Activated naive CD8-positive, alpha-beta T cell treated with anti-CD3 and anti-CD28 coated beads, Interleukin-2, amount 10 ng/mL, durations not matched to agents 7 days and 5 days (primary cell): Measurements from ENCODE around the gene CHST11. TPM values are rescaled to one million over a fixed set of nuclear protein-coding genes. Genes with fewer than 3 reads are reported as not detected.

Source experiments
- ATAC-seq: fragments of 150-1000 bp; cut with Tn5 transposase; one replicate; pipeline ENCODE4 v1.10.0; 2021; ENCODE audit warnings: low read depth, moderate library complexity
- POLR2A ChIA-PET: fragments of 350-600 bp; sonication (Branson Sonifier 250); formaldehyde crosslinking; loops from one replicate; lab custom pipeline; 2021; ENCODE audit warnings: antibody characterized with exemption; lab: Charles Lee
- DNase-seq: peaks from one replicate; pipeline ENCODE4 v3.0.0; 2021
- H3K27ac Mint-ChIP-seq: one replicate; pipeline ENCODE4 v1.8.0; 2022; ENCODE audit warnings: mild to moderate bottlenecking, mixed read lengths
- H3K27me3 Mint-ChIP-seq: one replicate; pipeline ENCODE4 v1.8.0; 2022; ENCODE audit warnings: mild to moderate bottlenecking, moderate library complexity, mixed read lengths
- H3K36me3 Mint-ChIP-seq: one replicate; pipeline ENCODE4 v1.8.0; 2021; ENCODE audit warnings: mild to moderate bottlenecking, mixed read lengths
- H3K4me1 Mint-ChIP-seq: one replicate; pipeline ENCODE4 v1.8.0; 2021; ENCODE audit warnings: mixed read lengths
- H3K4me3 Mint-ChIP-seq: one replicate; pipeline ENCODE4 v1.8.0; 2022; ENCODE audit warnings: mild to moderate bottlenecking, moderate library complexity, mixed read lengths
- H3K9me3 Mint-ChIP-seq: one replicate; pipeline ENCODE4 v1.8.0; 2021; ENCODE audit warnings: mixed read lengths
- total RNA-seq, 2 experiments: library from RNA; stranded (reverse); gene quantifications; one replicate each; pipeline ENCODE4 v1.2.3, GENCODE V29; 2021

CHST11 gene
- total RNA-seq, 2 experiments from 2014 or later, result 64.9 to 72.9 TPM

- no peak overlapping the region for H3K4me3 Mint-ChIP-seq
- POLR2A ChIA-PET, result no interaction called here
- H3K36me3 Mint-ChIP-seq, result peaks cover 37% of the 10 kb centered on the region
- no peak for DNase-seq
- ATAC-seq, result no peak
- H3K9me3 Mint-ChIP-seq, result peaks cover 4% of the 10 kb centered on the region
- H3K27me3 Mint-ChIP-seq, result no peaks in the 10 kb centered on the region
- H3K4me1 Mint-ChIP-seq, result peaks cover 69% of the 10 kb centered on the region
- peak overlapping the region; percentile 54 for H3K27ac Mint-ChIP-seq
Measured at GRCh38 chr12:104689635-104690034, 232.9 kb downstream of the CHST11 start.

DNA sequence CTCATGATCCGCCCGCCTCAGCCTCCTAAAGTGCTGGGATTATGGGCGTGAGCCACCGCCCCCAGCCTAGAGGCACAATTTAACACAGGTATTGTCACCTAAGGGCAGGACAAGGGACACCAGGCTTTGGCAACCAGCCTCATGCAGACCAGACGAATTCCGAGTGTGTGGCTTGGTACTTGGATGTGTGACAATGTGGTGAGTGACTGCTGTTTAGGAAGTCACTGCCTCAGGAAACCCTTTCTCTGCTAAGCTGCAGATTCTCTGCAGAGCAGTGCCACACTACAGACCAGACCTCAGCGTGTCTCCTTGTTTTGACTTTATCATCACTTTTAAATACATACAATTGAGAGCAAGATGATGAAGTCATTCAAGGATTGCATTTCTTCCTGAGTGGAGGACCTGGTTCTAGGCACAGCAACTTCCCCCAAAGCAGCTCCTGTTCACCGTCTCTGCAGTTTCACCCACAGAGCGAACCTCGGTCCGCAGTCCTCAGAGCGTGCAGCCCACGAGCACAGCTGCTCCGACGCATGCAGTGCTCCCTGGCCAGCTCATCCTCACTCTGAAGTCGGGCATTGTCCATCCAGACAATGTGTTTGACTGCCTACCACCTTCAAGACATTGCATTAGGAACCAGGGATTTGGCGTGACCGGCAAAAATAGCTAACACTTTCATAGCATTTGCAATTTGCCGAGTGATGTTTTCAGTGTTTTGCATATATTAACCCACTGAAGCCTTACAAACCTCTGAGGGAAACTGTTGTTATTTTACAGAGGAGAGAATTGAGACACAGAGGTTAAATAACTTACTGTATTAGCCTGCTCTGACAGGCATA lies 235.2 kb downstream of the CHST11 start:
- Mint-ChIP-seq H3K27me3 (no peaks in the 10 kb centered on the region), H3K27ac (no peak overlapping the region), H3K4me3 (no peak overlapping the region), H3K36me3 (peaks cover 35% of the 10 kb centered on the region), H3K4me1 (peaks cover 67% of the 10 kb centered on the region), H3K9me3 (peaks cover 4% of the 10 kb centered on the region)
- DNase-seq (peak; percentile 19), ATAC-seq (no peak)
- POLR2A ChIA-PET, result interaction anchor here (0.6 kb wide), 1 partner anchor 175 kb away, joined by 3 read pairs; no protein-coding TSS in a partner anchor

DNA sequence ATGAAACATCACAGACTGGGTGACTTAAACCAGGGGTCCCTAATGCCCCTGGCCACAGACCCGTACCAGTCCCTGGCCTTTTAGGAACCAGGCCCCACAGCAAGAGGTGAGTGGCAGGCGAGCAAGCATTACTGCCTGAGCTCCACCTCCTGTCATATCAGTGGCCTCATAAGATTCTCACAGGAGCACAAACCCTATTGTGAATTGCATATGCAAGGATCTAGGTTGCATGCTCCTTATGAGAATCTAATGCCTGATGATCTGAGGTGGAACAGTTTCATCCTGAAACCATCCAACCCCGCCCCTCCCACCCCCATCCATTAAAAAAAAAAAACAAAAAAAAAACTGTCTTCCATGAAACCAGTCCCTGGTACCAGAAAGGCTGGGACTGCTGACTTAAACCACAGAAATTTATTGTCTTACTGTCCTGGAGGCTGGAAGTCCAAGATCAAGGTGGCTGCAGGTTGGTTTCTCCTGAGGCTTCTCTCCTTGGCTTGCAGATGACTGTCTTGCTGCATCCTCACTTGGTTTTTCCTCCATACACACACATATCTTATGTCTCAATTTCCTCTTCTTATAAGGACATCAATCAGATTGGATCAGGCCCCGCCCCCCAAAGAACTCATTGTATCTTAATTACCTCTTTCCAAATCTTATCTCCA lies 235.9 kb downstream of the CHST11 start:
- peaks cover 63% of the 10 kb centered on the region for H3K4me1 Mint-ChIP-seq
- no peaks in the 10 kb centered on the region for H3K27me3 Mint-ChIP-seq
- H3K36me3 Mint-ChIP-seq, result peaks cover 40% of the 10 kb centered on the region
- no peak overlapping the region for H3K4me3 Mint-ChIP-seq
- no peak overlapping the region for H3K27ac Mint-ChIP-seq
- peak; percentile 10 for DNase-seq
- no peak for ATAC-seq
- POLR2A ChIA-PET, result no interaction called here
- peaks cover 4% of the 10 kb centered on the region for H3K9me3 Mint-ChIP-seq

DNA sequence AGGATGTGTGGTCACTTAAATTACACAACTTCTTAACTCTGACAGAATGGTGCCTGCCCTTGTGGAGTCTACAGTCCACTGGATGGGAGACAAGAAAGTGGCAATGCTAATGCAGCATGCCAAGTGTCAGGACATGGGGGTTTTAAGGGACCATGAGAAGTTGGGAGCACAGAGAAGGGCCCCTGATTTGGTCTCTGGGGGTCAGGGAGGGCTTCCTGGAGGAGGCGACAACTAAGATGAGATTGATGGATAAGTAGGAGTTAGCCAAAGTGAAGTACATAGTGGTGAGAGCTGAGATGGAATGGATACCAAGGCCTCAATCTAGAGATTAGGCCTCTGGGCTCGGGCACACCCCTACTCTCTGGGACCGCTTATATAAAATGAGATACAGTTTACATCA lies 236.7 kb downstream of the CHST11 start:
- Mint-ChIP-seq H3K9me3 (peaks cover 4% of the 10 kb centered on the region), H3K27me3 (no peaks in the 10 kb centered on the region), H3K4me3 (no peak overlapping the region), H3K27ac (peak overlapping the region; percentile 74), H3K4me1 (peaks cover 62% of the 10 kb centered on the region), H3K36me3 (peaks cover 45% of the 10 kb centered on the region)
- POLR2A ChIA-PET, result interaction anchor here (2.9 kb wide), 1 partner anchor 11 kb away, joined by 11 read pairs; no protein-coding TSS in a partner anchor
- no peak for ATAC-seq
- peak; percentile 14 for DNase-seq

DNA sequence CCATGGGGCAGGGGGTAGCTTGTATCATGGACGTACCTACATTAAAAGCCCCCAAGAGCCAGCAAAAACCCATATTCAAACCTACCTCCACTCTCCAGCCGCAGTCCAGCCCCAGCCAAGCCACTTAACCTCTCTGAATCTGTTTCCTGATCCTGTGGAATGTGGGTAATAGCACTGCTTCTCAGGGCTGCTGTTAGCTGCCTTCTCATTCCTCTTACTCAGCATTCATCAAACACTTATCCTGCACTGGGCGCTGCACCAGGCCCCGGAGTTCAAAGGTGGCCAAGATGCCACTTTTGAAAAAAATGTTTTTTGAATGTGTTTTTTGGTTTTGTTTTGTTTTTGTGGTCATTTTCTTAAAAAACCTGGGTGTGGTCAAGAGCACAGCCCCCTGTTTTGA lies 237.4 kb downstream of the CHST11 start:
- peak overlapping the region; percentile 76 for H3K27ac Mint-ChIP-seq
- no peak for ATAC-seq
- H3K36me3 Mint-ChIP-seq, result peaks cover 43% of the 10 kb centered on the region
- DNase-seq, result no peak
- H3K4me1 Mint-ChIP-seq, result peaks cover 57% of the 10 kb centered on the region
- no peaks in the 10 kb centered on the region for H3K27me3 Mint-ChIP-seq
- H3K4me3 Mint-ChIP-seq, result peak overlapping the region; percentile 12
- POLR2A ChIA-PET, result interaction anchor here (2.9 kb wide), 1 partner anchor 11 kb away, joined by 11 read pairs; no protein-coding TSS in a partner anchor
- peaks cover 4% of the 10 kb centered on the region for H3K9me3 Mint-ChIP-seq

- H3K4me1 Mint-ChIP-seq, result peaks cover 57% of the 10 kb centered on the region
- POLR2A ChIA-PET, result interaction anchor here (2.9 kb wide), 1 partner anchor 12 kb away, joined by 11 read pairs; no protein-coding TSS in a partner anchor
- H3K36me3 Mint-ChIP-seq, result peaks cover 45% of the 10 kb centered on the region
- ATAC-seq, result no peak
- no peaks in the 10 kb centered on the region for H3K27me3 Mint-ChIP-seq
- peaks cover 4% of the 10 kb centered on the region for H3K9me3 Mint-ChIP-seq
- no peak for DNase-seq
- H3K27ac Mint-ChIP-seq, result peak overlapping the region; percentile 76
- H3K4me3 Mint-ChIP-seq, result peak overlapping the region; percentile 62
Measured at GRCh38 chr12:104694711-104695110, 238.0 kb downstream of the CHST11 start.

- DNase-seq, result peak; percentile 59
- Mint-ChIP-seq H3K4me1 (peaks cover 57% of the 10 kb centered on the region), H3K9me3 (peaks cover 4% of the 10 kb centered on the region), H3K27ac (peak overlapping the region; percentile 74), H3K36me3 (peaks cover 42% of the 10 kb centered on the region), H3K27me3 (no peaks in the 10 kb centered on the region), H3K4me3 (peak overlapping the region; percentile 62)
- POLR2A ChIA-PET, result interaction anchor here (0.6 to 2.9 kb wide), 5 partner anchors 11 to 636 kb away, joined by 3 to 11 read pairs (median 4); no protein-coding TSS in a partner anchor
- peak; percentile 87 for ATAC-seq
Measured at GRCh38 chr12:104695453-104696148, 238.9 kb downstream of the CHST11 start.

- Mint-ChIP-seq H3K36me3 (peaks cover 36% of the 10 kb centered on the region), H3K4me1 (peaks cover 52% of the 10 kb centered on the region), H3K27ac (no peak overlapping the region), H3K4me3 (no peak overlapping the region), H3K27me3 (no peaks in the 10 kb centered on the region), H3K9me3 (peaks cover 4% of the 10 kb centered on the region)
- POLR2A ChIA-PET, result interaction anchor here (1.3 kb wide), 1 partner anchor 9 kb away, joined by 6 read pairs; no protein-coding TSS in a partner anchor
- ATAC-seq (no peak), DNase-seq (no peak)
Measured at GRCh38 chr12:104697186-104697585, 240.4 kb downstream of the CHST11 start.

DNA sequence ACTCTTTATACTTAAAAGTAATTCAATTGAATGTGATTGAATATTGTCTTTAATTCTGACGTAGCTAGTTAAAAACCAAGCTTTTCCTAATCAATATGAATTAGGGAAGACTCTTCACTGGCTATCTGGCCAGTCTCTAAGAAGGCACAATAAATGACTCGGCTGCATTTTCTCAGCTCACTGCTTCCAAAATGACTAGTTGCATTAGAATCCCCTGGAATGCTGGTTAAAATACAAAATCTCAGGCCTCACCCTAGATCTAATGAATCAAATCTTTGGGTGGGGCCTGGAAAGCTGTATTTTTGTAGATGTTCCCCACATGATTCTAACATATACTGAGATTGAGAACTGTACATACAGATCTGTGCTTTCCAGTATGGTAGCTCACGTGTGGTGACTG lies 242.1 kb downstream of the CHST11 start:
- H3K4me3 Mint-ChIP-seq, result no peak overlapping the region
- H3K27ac Mint-ChIP-seq, result no peak overlapping the region

DNA sequence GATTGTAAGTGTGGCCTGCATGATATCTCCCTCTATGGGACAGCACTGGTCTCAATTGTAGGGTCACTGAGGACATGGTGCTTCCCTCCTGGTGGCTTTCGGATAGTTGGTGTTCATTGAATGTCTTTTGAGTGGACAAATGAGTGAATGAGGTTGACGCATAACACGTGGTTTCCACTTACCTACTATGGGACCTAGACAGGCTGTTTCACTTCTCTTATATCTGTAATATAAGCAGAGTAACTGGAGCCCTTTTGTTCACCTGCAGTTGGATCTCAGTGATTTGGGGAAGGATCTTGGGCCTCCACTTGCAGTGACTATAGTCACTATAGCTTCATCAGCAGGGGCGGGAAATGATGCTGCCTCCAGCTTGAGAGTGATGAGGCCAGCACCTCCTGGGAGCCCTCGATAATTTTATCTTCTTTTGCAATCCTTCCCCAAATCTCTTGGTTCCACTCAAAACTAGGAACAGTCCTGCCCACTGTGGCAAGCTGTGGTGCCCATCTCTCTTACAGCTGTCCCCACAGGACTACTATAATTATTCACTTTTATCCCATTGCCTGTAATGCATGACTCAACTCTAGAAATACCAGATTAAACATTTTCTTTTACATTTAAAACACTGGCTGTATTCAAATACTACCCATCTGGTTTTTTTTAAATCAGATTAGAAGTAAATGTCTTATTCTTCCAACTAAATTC lies 242.9 kb downstream of the CHST11 start:
- ATAC-seq, result no peak
- peak; percentile 11 for DNase-seq

More for the DNA sequence above, 242.1 kb downstream of the CHST11 start:
- POLR2A ChIA-PET, result interaction anchor here (0.9 kb wide), 1 partner anchor 22 kb away, joined by 5 read pairs; no protein-coding TSS in a partner anchor
- ATAC-seq, result no peak
- DNase-seq, result no peak
- H3K4me1 Mint-ChIP-seq, result peaks cover 42% of the 10 kb centered on the region
- no peaks in the 10 kb centered on the region for H3K27me3 Mint-ChIP-seq
- no peaks in the 10 kb centered on the region for H3K9me3 Mint-ChIP-seq
- peaks cover 27% of the 10 kb centered on the region for H3K36me3 Mint-ChIP-seq

GRCh38 chr12:104700324-104700723 lies 243.6 kb downstream of the CHST11 start:
- DNase-seq (no peak), ATAC-seq (no peak)
- H3K4me3 Mint-ChIP-seq, result no peak overlapping the region
- H3K4me1 Mint-ChIP-seq, result peaks cover 30% of the 10 kb centered on the region
- POLR2A ChIA-PET, result no interaction called here
- H3K27ac Mint-ChIP-seq, result no peak overlapping the region
- peaks cover 27% of the 10 kb centered on the region for H3K36me3 Mint-ChIP-seq
- no peaks in the 10 kb centered on the region for H3K9me3 Mint-ChIP-seq
- H3K27me3 Mint-ChIP-seq, result no peaks in the 10 kb centered on the region

More for the DNA sequence above, 242.9 kb downstream of the CHST11 start:
- Mint-ChIP-seq H3K27me3 (no peaks in the 10 kb centered on the region), H3K36me3 (peaks cover 27% of the 10 kb centered on the region), H3K4me1 (peaks cover 34% of the 10 kb centered on the region), H3K27ac (no peak overlapping the region), H3K9me3 (no peaks in the 10 kb centered on the region), H3K4me3 (no peak overlapping the region)
- POLR2A ChIA-PET, result interaction anchor here (0.9 kb wide), 1 partner anchor 21 kb away, joined by 5 read pairs; no protein-coding TSS in a partner anchor

DNA sequence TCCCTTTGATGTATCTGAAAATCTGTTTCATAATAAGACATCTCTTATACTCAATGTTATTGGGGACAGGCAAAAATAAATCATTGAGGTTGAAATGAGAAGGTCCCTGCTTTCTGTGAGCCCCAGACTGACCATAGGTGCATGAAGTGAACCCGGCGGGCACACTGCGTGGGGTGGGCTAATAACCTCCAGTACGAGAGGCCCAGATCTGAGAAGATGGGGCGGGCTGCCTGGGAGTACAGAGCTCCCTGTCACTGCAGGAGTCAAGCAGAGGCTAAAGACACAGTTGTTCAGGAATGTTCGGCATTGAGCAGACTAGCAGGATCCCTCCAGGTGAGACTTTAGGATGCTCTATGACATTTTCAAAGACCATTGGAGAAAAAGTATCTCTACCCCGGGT lies 244.6 kb downstream of the CHST11 start:
- DNase-seq (no peak), ATAC-seq (no peak)
- H3K4me1 Mint-ChIP-seq, result peaks cover 23% of the 10 kb centered on the region
- H3K27ac Mint-ChIP-seq, result no peak overlapping the region
- H3K4me3 Mint-ChIP-seq, result no peak overlapping the region
- H3K9me3 Mint-ChIP-seq, result no peaks in the 10 kb centered on the region
- POLR2A ChIA-PET, result no interaction called here
- peaks cover 27% of the 10 kb centered on the region for H3K36me3 Mint-ChIP-seq
- H3K27me3 Mint-ChIP-seq, result no peaks in the 10 kb centered on the region
